Measurements from ENCODE around the gene FEN1.

FEN1 gene

GRCh38 chr11:61752925-61753521 lies 39.7 kb upstream of the FEN1 start:
- DNase-seq (no peak), ATAC-seq (peak; percentile 2)
- Mint-ChIP-seq H3K27me3 (peaks cover 51% of the 10 kb centered on the region), H3K4me3 (peak overlapping the region; percentile 69 to 87), H3K4me1 (peaks cover 48% of the 10 kb centered on the region), H3K27ac (no peak overlapping the region), H3K9me3 (no peaks in the 10 kb centered on the region)

- peak overlapping the region in 1 of 2 donors; percentile 55 for H3K27ac Mint-ChIP-seq
- DNase-seq (no peak), ATAC-seq (no peak)
- H3K27me3 Mint-ChIP-seq, result peaks cover 47% of the 10 kb centered on the region
- H3K4me3 Mint-ChIP-seq, result peak overlapping the region; percentile 69 to 87
- no peaks in the 10 kb centered on the region for H3K9me3 Mint-ChIP-seq
- peaks cover 48% of the 10 kb centered on the region for H3K4me1 Mint-ChIP-seq
These were observed 39.0 kb upstream of the FEN1 start for GRCh38 chr11:61753672-61754071.

DNA sequence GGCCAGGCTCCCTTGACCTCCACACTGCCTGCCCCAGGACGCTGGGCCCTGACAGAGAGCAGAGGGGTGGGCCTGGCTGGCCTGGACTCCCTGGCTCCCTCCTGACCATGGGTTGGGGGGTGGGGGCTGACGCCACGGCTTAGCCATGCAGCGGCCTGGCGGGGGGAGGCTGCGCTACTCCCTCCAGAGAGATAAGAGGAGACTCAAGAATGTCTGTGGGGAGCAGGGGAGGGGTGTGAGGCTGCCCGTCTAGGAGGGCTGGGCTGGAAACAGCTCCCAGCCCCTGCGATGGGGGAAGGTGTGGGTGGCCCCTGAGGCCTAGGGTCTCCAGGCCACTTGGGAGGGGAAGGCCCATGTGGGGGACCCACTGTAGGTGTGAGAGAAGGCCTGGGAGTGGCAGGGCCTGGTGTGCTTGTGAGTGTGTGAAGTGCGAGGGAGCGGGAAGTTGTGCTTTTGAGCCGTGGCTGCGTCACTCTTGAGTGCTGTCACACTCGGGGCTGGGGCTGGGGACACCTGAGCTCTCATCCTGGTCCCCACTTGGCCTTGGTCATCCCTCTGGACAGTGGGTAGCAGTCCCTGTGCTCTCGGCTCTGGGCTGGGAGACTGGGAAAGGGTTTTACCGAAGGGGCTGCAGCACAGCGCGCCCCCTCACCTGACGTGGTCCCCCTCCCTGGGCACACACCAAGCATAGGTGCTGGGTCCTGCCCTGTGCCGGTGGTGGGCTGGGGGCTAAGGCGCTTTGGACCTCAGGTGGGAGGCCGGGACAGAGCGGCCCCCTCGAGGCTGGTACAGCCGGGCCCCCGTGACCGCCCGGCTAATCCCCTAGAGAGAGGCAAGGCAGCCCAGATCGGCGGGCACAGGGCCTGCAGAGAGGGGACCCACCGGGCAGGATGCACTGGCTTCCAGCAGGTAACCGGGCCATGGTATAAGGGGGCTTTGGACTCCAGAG lies 37.9 kb upstream of the FEN1 start:
- no peak overlapping the region for H3K4me3 Mint-ChIP-seq
- no peak overlapping the region for H3K27ac Mint-ChIP-seq
- no peaks in the 10 kb centered on the region for H3K9me3 Mint-ChIP-seq
- peaks cover 35% of the 10 kb centered on the region for H3K27me3 Mint-ChIP-seq
- DNase-seq (no peak), ATAC-seq (peak; percentile 24)
- H3K4me1 Mint-ChIP-seq, result peaks cover 42% of the 10 kb centered on the region

- Mint-ChIP-seq H3K27ac (peak overlapping the region; percentile 88 to 94), H3K4me3 (peak overlapping the region; percentile 32 to 71), H3K4me1 (peaks cover 42% of the 10 kb centered on the region), H3K27me3 (peaks cover 23% of the 10 kb centered on the region), H3K9me3 (no peaks in the 10 kb centered on the region)
- ATAC-seq (no peak), DNase-seq (no peak)
These were observed 36.6 kb upstream of the FEN1 start for GRCh38 chr11:61756147-61756451.

GRCh38 chr11:61756452-61757212 lies 36.1 kb upstream of the FEN1 start:
- no peaks in the 10 kb centered on the region for H3K9me3 Mint-ChIP-seq
- peak; percentile 33 to 68 for DNase-seq
- peaks cover 18% of the 10 kb centered on the region for H3K27me3 Mint-ChIP-seq

DNA sequence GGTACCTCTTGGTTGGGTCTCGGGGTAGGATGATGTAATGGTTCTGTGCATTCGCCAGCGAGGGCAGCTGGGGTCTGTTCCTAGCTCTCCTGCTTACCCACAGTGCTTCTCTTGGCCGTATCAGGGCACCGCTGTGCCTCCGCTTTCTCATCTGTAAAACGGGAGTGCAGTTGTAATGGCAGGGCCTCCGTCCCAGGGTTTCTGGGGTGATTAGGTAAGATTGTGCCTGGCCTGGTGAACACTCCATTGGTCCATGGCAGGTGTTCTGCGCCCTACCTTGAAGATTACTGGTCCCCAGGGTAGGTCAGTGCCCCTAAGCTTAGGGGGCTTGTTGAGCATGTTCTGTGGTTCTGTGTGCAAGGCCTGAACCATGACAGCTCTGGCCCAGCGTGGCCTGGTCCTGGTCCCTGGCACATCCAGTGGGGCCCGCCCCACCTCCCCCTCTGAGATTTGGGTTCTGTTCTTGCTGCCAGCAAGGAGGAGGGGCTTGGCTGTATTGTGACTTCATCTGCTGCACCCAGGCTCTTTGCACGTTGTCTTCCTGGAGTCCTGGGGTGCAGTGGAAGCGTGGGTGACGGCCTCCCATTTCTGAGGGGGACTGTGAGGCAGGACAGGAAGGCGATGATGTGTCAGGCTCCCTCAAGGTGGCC lies 35.4 kb upstream of the FEN1 start:
- Mint-ChIP-seq H3K4me3 (peak overlapping the region in 1 of 2 donors; percentile 11), H3K27ac (peak overlapping the region; percentile 17 to 21), H3K27me3 (peaks cover 16% of the 10 kb centered on the region), H3K4me1 (peaks cover 42% of the 10 kb centered on the region), H3K9me3 (no peaks in the 10 kb centered on the region)
- ATAC-seq, result no peak
- no peak for DNase-seq

More at GRCh38 chr11:61756452-61757212, 36.1 kb upstream of the FEN1 start:
- H3K27ac Mint-ChIP-seq, result peak overlapping the region; percentile 88 to 94
- H3K4me1 Mint-ChIP-seq, result peaks cover 42% of the 10 kb centered on the region
- peak overlapping the region; percentile 32 to 71 for H3K4me3 Mint-ChIP-seq
- peak; percentile 84 for ATAC-seq

DNA sequence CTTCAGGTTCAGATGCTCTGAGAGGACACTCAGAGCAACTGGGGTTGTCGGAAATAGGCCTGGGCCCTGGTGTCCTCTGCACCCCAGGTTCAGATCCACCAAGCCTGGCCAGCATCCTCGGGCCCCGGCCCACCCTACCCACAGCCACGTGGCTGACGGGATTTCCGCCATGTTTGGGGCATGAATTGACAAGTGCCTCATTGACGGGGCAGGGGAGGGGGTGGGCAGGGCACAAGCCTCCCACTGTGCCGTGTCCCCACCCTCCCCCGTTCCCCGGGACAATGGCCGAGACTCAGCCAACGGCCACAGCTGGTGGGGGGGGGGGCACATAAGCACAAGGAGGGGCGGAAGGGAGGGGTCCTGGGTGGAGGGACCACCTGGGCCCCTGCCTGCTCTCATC lies 31.8 kb upstream of the FEN1 start:
- Mint-ChIP-seq H3K27ac (no peak overlapping the region), H3K27me3 (no peaks in the 10 kb centered on the region), H3K4me1 (peaks cover 17% of the 10 kb centered on the region), H3K4me3 (no peak overlapping the region), H3K9me3 (no peaks in the 10 kb centered on the region)
- DNase-seq, result no peak
- ATAC-seq, result no peak

DNA sequence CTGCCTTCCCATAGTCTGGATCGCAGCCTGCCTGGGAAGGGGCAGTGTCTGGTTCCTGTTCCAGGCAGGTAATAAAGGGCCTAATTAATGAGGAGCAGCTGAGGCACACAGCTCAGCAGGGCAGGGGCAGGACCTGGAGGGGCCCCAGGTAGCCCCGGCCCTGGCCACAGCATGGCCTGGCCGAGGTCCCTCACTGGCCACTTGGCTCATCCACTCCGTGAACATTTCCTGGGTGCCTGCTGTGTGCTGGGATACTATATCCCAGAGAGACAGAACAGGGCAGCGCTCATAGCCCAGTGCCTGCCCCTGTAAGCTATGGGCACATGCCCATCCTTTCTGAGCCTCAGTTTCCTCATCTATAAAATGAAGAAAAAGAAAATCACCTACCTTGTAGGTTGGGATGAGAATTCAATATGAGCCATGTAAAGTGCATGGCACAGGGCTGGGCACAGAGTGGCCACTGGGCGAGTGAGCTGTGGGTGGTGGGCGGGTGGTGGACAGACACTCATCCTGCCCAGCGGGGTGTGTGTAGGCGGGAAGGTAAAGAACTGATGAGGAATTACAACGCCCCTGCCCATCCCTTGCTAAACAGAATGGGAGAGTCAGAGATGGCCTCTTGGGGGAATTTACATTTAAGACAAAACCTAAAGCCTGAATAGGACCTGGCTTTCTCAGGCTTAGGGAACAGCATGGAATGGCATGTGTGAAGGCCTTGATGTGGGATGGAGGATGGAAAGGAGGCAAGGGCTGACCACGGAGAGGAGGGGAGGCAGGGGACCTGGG lies 31.1 kb upstream of the FEN1 start:
- Mint-ChIP-seq H3K4me3 (no peak overlapping the region), H3K4me1 (peaks cover 11% of the 10 kb centered on the region), H3K27me3 (no peaks in the 10 kb centered on the region), H3K27ac (peak overlapping the region in 1 of 2 donors; percentile 40), H3K9me3 (no peaks in the 10 kb centered on the region)
- ATAC-seq (no peak), DNase-seq (no peak)

GRCh38 chr11:61762223-61762615 lies 30.5 kb upstream of the FEN1 start:
- Mint-ChIP-seq H3K4me3 (no peak overlapping the region), H3K4me1 (peaks cover 5% of the 10 kb centered on the region), H3K27ac (no peak overlapping the region), H3K9me3 (no peaks in the 10 kb centered on the region), H3K27me3 (no peaks in the 10 kb centered on the region)
- ATAC-seq, result no peak
- DNase-seq, result no peak

GRCh38 chr11:61762798-61763197 lies 29.9 kb upstream of the FEN1 start:
- no peaks in the 10 kb centered on the region for H3K4me1 Mint-ChIP-seq
- no peak overlapping the region for H3K27ac Mint-ChIP-seq
- no peaks in the 10 kb centered on the region for H3K27me3 Mint-ChIP-seq
- ATAC-seq (no peak), DNase-seq (no peak)
- H3K4me3 Mint-ChIP-seq, result no peak overlapping the region
- H3K9me3 Mint-ChIP-seq, result no peaks in the 10 kb centered on the region

DNA sequence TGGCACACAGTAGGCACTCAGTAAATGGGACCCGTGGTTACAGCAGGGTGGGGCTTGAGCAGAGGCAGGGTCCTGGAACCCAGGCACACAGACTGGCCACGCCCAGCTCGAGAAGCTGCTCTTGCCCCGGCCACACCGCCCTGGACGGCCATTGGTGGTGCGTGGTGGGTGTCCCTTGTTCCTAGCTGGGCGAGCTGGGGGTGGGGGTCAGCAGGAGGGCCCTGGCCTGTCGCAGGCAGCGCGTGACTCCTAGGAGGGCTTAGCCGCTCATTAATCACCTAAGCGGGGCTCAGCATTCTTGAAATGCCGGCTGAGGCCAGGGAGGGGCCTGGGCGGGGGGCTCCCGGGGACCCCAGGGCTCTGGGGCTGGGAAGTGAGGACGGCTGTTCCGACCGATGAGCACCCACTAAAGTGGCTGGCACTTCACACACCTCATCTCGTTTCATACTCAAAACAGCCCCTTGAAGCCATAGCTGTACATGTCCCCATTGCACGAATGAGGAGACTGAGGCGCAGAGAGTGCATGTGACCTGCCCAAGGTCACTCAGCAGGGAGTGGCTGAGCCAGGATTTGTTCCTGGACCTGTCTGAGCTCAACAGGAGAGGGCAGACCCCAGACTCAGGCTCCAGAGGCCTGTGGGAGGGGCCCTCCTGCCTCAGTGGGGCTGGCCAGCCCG lies 28.6 kb upstream of the FEN1 start:
- no peak for ATAC-seq
- Mint-ChIP-seq H3K4me3 (no peak overlapping the region), H3K9me3 (no peaks in the 10 kb centered on the region), H3K4me1 (peaks cover 9% of the 10 kb centered on the region), H3K27ac (no peak overlapping the region), H3K27me3 (no peaks in the 10 kb centered on the region)
- no peak for DNase-seq

GRCh38 chr11:61764606-61765260 lies 28.0 kb upstream of the FEN1 start:
- H3K9me3 Mint-ChIP-seq, result no peaks in the 10 kb centered on the region
- H3K4me1 Mint-ChIP-seq, result peaks cover 9% of the 10 kb centered on the region
- no peak for ATAC-seq
- no peak for DNase-seq
- H3K27me3 Mint-ChIP-seq, result no peaks in the 10 kb centered on the region
- H3K4me3 Mint-ChIP-seq, result no peak overlapping the region
- no peak overlapping the region for H3K27ac Mint-ChIP-seq

GRCh38 chr11:61765550-61766253 lies 27.0 kb upstream of the FEN1 start:
- H3K9me3 Mint-ChIP-seq, result no peaks in the 10 kb centered on the region
- ATAC-seq (peak; percentile 21), DNase-seq (no peak)
- H3K4me1 Mint-ChIP-seq, result peaks cover 9% of the 10 kb centered on the region
- H3K4me3 Mint-ChIP-seq, result no peak overlapping the region
- H3K27me3 Mint-ChIP-seq, result no peaks in the 10 kb centered on the region
- H3K27ac Mint-ChIP-seq, result no peak overlapping the region
